ENCODE data around the gene PACSIN1. TPM values are rescaled to one million over a fixed set of nuclear protein-coding genes. Genes with fewer than 3 reads are reported as not detected.
A peak's percentile ranks its signal among the peaks of the same experiment; 100 is the strongest.
"Not testable (repeated sequence)": the region's sequence is repeated elsewhere in the genome, so short reads cannot be mapped to it uniquely, and the experiment has no call there.

PACSIN1 gene
- total RNA-seq, 1 experiment from 2014 or later: not detected

- peak; percentile 71 for DNase-seq (ENCODE audit: low spot score)
Measured at GRCh38 chr6:34484899-34485298, 19.0 kb downstream of the PACSIN1 start.

- no peak for DNase-seq (ENCODE audit: low spot score)
Measured at GRCh38 chr6:34485321-34486060, 19.6 kb downstream of the PACSIN1 start.

- no peak for DNase-seq (ENCODE audit: low spot score)
Measured at GRCh38 chr6:34486106-34486740, 20.3 kb downstream of the PACSIN1 start.

GRCh38 chr6:34486886-34487285 lies 21.0 kb downstream of the PACSIN1 start:
- DNase-seq (ENCODE audit: low spot score): not testable (repeated sequence)

- DNase-seq (ENCODE audit: low spot score): no peak
Measured at GRCh38 chr6:34487536-34487935, 21.7 kb downstream of the PACSIN1 start.

GRCh38 chr6:34489207-34489805 lies 23.4 kb downstream of the PACSIN1 start:
- no peak for DNase-seq (ENCODE audit: low spot score)

- no peak for DNase-seq (ENCODE audit: low spot score)
Measured at GRCh38 chr6:34490390-34491090, 24.7 kb downstream of the PACSIN1 start.

- peak; percentile 29 for DNase-seq (ENCODE audit: low spot score)
Measured at GRCh38 chr6:34491091-34491430, 25.2 kb downstream of the PACSIN1 start.

- no peak for DNase-seq (ENCODE audit: low spot score)
Measured at GRCh38 chr6:34493344-34493743, 27.5 kb downstream of the PACSIN1 start.

- DNase-seq (ENCODE audit: low spot score): no peak
Measured at GRCh38 chr6:34494973-34495372, 29.1 kb downstream of the PACSIN1 start.

GRCh38 chr6:34496103-34496685 lies 30.3 kb downstream of the PACSIN1 start:
- no peak for DNase-seq (ENCODE audit: low spot score)

GRCh38 chr6:34497411-34497810 lies 31.5 kb downstream of the PACSIN1 start:
- no peak for DNase-seq (ENCODE audit: low spot score)

- no peak for DNase-seq (ENCODE audit: low spot score)
Measured at GRCh38 chr6:34506718-34507117, 40.8 kb downstream of the PACSIN1 start.

- DNase-seq (ENCODE audit: low spot score): no peak
Measured at GRCh38 chr6:34508425-34508824, 42.5 kb downstream of the PACSIN1 start.

- DNase-seq (ENCODE audit: low spot score): no peak
Measured at GRCh38 chr6:34509782-34510181, 43.9 kb downstream of the PACSIN1 start.

- no peak for DNase-seq (ENCODE audit: low spot score)
Measured at GRCh38 chr6:34510299-34510698, 44.4 kb downstream of the PACSIN1 start.

GRCh38 chr6:34511214-34511914 lies 45.5 kb downstream of the PACSIN1 start:
- DNase-seq (ENCODE audit: low spot score): no peak

- DNase-seq (ENCODE audit: low spot score): no peak
Measured at GRCh38 chr6:34511915-34512737, 46.2 kb downstream of the PACSIN1 start.

- no peak for DNase-seq (ENCODE audit: low spot score)
Measured at GRCh38 chr6:34512738-34513115, 46.9 kb downstream of the PACSIN1 start.

- DNase-seq (ENCODE audit: low spot score): no peak
Measured at GRCh38 chr6:34513646-34514045, 47.8 kb downstream of the PACSIN1 start.

- DNase-seq (ENCODE audit: low spot score): no peak
Measured at GRCh38 chr6:34514112-34514511, 48.2 kb downstream of the PACSIN1 start.
